Cardiac fibroblast (primary cell): Measurements from ENCODE around the gene RPA3.

Source experiments
- DNase-seq, 2 donors: peaks; one replicate each; pipeline versions ENCODE4 v3.0.0 to v3.0.0-alpha.2; 2010; ENCODE audit warnings: low read depth in 2 of 2
- H3K4me3 ChIP-seq, 2 donors: replicated peaks in 1 of 2; 1 replicate in 1 of 2; 2 replicates in 1 of 2; pipeline ENCODE4 v1.5.1; 2011; ENCODE audit warnings: low read depth in 2 of 2, low read length in 2 of 2, mild to moderate bottlenecking in 2 of 2, moderate library complexity in 1 of 2
- TF ChIP-seq, protein P1 (sequence below): IDR thresholded peaks from one replicate; pipeline ENCODE4 v1.5.1; 2011; ENCODE audit warnings: low read depth, mild to moderate bottlenecking, low read length, inconsistent platforms

The RPA3 gene

DNA sequence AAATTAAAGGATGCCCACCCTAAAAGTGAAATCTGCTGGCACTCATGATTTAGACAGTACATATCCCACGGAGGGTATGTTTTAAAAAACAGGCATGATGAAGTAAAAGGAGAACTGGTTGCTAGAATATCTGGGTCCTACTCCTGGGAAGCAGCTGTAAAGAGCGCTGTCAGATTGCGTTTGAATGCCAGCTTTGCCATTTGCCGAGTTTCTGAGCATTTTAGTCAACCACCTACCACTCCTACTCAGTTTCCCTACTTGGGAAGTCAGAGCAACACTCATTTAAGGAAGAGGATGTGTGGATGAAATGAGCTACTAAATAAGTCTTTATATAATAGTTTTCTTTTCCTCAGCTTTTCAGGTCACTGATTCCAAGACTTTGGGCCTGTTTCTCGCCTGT, 79.0 kb downstream of the RPA3 start:
- peak in 1 of 2 donors; percentile 3 for DNase-seq
- TF ChIP-seq, protein P1, sequence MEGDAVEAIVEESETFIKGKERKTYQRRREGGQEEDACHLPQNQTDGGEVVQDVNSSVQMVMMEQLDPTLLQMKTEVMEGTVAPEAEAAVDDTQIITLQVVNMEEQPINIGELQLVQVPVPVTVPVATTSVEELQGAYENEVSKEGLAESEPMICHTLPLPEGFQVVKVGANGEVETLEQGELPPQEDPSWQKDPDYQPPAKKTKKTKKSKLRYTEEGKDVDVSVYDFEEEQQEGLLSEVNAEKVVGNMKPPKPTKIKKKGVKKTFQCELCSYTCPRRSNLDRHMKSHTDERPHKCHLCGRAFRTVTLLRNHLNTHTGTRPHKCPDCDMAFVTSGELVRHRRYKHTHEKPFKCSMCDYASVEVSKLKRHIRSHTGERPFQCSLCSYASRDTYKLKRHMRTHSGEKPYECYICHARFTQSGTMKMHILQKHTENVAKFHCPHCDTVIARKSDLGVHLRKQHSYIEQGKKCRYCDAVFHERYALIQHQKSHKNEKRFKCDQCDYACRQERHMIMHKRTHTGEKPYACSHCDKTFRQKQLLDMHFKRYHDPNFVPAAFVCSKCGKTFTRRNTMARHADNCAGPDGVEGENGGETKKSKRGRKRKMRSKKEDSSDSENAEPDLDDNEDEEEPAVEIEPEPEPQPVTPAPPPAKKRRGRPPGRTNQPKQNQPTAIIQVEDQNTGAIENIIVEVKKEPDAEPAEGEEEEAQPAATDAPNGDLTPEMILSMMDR = no peak
- peak overlapping the region; percentile 93 to 98 for H3K4me3 ChIP-seq

DNA sequence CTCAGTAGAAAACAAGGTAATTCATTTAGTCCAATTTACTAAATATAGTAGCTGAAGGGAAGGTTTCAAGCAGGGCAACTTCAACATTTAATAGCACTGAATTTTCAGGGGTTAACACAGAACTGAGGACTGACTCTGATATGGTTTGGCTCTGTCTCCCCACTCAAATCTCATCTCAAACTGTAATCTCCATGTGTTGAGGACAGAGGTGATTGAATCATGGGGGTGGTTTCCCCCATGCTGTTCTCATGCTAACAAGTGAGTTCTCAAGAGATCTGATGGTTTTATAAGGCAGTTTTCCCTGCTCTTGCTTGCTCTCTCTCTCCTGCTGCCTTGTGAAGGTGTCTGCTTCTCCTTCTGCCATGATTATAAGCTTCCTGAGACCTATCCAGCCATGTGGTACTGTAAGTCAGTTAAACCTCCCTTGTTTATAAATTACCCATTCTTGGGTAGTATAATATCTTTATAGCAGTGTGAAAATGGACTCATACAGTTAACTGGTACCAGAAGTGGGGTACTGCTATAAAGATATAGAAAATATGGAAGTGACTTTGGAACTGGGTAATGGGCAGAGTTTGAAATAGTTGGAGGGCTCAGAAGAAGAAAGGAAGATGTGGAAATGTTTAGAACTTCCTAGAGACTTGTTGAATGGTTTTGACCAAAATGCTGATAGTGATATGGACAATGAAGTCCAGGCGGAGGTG, 87.6 kb downstream of the RPA3 start:
- DNase-seq = no peak
- TF ChIP-seq, protein P1 = no peak
- no peak overlapping the region for H3K4me3 ChIP-seq

DNA sequence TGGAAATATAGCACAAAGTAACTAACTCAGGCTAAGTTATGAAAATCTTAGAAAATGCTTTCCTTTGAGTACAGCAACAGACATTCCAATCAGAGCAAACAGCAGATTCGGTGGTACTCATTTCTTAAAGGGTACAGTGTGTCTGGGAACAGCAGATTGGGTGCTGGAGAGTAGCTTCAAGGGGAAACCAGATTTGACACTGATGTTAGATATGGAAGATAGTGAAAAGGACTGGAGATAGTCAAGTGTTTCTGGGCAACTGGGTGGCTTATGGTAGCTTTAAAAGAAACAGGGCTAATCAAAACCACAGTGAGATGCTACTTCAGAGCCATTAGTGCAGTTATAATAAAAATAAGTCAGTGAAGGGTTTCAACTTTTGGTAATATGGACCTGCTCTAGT, 89.9 kb downstream of the RPA3 start:
- TF ChIP-seq, protein P1 = no peak
- H3K4me3 ChIP-seq = no peak overlapping the region
- no peak for DNase-seq

DNA sequence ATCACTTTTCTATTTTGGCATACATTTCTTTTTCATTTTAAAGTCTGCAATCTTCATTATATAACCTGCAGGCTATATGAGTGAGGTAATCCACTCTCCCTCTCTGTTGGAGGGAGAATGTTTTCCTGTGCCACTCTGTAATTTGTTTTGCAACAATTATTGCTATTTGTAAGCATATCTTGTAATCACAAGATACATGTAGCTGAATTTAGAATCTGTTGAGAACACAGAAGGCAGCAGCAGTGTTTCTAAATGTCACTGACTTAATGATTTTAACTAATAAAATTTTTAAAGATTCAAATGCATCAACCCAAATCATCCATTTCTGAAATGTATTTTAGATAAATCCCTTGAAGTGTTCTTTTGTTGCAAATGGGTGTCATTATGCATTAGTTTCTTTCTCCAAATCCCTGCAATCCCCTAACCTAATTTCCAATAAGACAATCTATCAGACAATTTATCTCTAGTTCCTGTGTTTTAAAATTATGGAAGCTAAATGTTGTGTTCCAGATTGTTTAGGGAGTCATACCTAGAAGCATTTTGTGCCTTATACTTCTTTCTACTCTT, 97.7 kb downstream of the RPA3 start:
- TF ChIP-seq, protein P1 = no peak
- DNase-seq = no peak
- H3K4me3 ChIP-seq = no peak overlapping the region

DNA sequence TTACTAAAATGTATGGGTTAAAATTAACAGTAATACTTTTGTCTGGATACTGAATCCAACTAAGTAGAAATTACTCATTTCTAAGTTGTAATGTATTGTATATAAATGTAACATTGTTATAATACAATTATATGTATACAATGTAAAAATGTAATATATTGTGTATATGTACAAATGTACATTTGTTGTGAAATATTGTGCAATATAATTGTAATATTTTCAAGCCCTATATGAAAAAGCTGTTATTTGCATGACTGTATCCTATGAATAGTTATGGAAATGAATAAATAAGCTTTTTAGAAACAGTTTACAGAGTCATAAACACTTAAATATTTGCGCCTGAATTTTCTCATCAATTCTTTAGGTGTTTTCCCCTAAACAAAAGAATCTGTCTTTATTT, 98.2 kb downstream of the RPA3 start:
- TF ChIP-seq, protein P1 = no peak
- no peak overlapping the region for H3K4me3 ChIP-seq
- DNase-seq = no peak

DNA sequence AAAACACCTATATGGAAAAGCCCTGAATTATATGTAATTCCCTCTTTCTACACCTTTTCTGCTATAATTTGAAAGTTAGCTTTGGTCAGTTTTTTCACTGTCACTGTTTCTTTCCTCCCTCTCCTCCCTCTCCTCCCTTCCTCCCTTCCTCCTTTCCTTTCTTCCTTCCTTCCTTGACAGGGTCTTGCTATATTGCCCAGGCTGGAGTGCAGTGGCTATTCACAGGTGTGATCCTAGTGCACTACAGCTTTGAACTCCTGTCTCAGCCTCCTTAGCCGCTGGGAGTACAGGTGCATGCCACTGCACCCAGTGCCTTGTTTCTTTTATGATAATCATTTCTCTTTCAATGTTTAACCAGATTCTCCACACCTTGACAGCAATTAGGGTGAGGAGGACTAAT, 100.0 kb downstream of the RPA3 start:
- TF ChIP-seq, protein P1 = no peak
- DNase-seq = no peak
- no peak overlapping the region for H3K4me3 ChIP-seq
